ENCODE results near the gene BTN3A1.

BTN3A1 gene

DNA sequence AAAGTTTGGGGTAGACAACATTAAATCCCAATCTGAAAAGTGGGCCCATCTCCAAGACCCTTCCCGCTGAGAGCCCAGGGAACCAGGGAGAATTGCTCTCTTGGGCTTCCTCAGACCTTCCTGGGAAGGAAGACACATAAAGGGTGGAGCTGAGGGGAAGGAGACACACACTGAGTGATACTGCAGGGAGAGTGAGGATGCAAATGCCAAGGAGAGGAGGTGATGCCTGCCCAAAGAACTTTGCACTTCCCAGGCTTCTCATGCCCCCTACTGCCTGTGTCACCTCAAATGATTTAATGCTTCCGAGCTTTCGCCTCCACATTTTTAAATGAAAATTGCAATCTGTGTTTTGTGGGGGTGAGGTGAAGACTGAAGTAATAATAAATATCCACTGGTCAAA is 48.2 kb downstream of the BTN3A1 start:
- no peaks in the 10 kb centered on the region for H4K20me1 ChIP-seq (ENCODE audit: control insufficient read depth, insufficient read depth, low read depth, low read length)
- no peaks in the 10 kb centered on the region for H3K9me2 ChIP-seq (replicated peaks; ENCODE audit: control insufficient read depth, low read length)
- no peak overlapping the region for H3K27ac ChIP-seq (ENCODE audit: low read depth, low read length)
- no peaks in the 10 kb centered on the region for H3K9me3 ChIP-seq (ENCODE audit: control insufficient read depth, insufficient read depth, low read length)
- H3K4me3 ChIP-seq (ENCODE audit: low read length), result no peak overlapping the region
- H3K4me2 ChIP-seq (ENCODE audit: low read length), result no peak overlapping the region
- H3F3A ChIP-seq (ENCODE audit: control insufficient read depth, insufficient read depth), result no peaks in the 10 kb centered on the region
- H3K4me1 ChIP-seq (ENCODE audit: control insufficient read depth, low read length), result no peaks in the 10 kb centered on the region
- no peaks in the 10 kb centered on the region for H3K79me2 ChIP-seq (ENCODE audit: control insufficient read depth, low read length)
- no peaks in the 10 kb centered on the region for H3K27me3 ChIP-seq (ENCODE audit: control insufficient read depth, low read length)
- TF ChIP-seq EZH2phosphoT487 (IDR thresholded peaks at IDR 0.05; ENCODE audit: borderline replicate concordance, low read length), result no peak
- TF ChIP-seq, protein P1, sequence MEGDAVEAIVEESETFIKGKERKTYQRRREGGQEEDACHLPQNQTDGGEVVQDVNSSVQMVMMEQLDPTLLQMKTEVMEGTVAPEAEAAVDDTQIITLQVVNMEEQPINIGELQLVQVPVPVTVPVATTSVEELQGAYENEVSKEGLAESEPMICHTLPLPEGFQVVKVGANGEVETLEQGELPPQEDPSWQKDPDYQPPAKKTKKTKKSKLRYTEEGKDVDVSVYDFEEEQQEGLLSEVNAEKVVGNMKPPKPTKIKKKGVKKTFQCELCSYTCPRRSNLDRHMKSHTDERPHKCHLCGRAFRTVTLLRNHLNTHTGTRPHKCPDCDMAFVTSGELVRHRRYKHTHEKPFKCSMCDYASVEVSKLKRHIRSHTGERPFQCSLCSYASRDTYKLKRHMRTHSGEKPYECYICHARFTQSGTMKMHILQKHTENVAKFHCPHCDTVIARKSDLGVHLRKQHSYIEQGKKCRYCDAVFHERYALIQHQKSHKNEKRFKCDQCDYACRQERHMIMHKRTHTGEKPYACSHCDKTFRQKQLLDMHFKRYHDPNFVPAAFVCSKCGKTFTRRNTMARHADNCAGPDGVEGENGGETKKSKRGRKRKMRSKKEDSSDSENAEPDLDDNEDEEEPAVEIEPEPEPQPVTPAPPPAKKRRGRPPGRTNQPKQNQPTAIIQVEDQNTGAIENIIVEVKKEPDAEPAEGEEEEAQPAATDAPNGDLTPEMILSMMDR (IDR thresholded peaks at IDR 0.05; ENCODE audit: low read depth, low read length, poor library complexity, severe bottlenecking), result no peak
- H3K36me3 ChIP-seq (ENCODE audit: control insufficient read depth, low read length), result no peaks in the 10 kb centered on the region

GRCh38 chr6:26452631-26453235 is 50.7 kb downstream of the BTN3A1 start:
- Histone ChIP-seq H3K4me1 (ENCODE audit: control insufficient read depth, low read length) (peaks cover 6% of the 10 kb centered on the region), H3K36me3 (ENCODE audit: control insufficient read depth, low read length) (no peaks in the 10 kb centered on the region), H3K4me3 (ENCODE audit: low read length) (no peak overlapping the region), H3K27ac (ENCODE audit: low read depth, low read length) (no peak overlapping the region), H3K4me2 (ENCODE audit: low read length) (no peak overlapping the region), H4K20me1 (ENCODE audit: control insufficient read depth, insufficient read depth, low read depth, low read length) (no peaks in the 10 kb centered on the region), H3K9me3 (ENCODE audit: control insufficient read depth, insufficient read depth, low read length) (no peaks in the 10 kb centered on the region), H3K9me2 (replicated peaks; ENCODE audit: control insufficient read depth, low read length) (no peaks in the 10 kb centered on the region), H3F3A (ENCODE audit: control insufficient read depth, insufficient read depth) (no peaks in the 10 kb centered on the region), H3K79me2 (ENCODE audit: control insufficient read depth, low read length) (no peaks in the 10 kb centered on the region), H3K27me3 (ENCODE audit: control insufficient read depth, low read length) (no peaks in the 10 kb centered on the region)
- TF ChIP-seq, protein P1 (IDR thresholded peaks at IDR 0.05; ENCODE audit: low read depth, low read length, poor library complexity, severe bottlenecking), result no peak
- no peak for TF ChIP-seq EZH2phosphoT487 (IDR thresholded peaks at IDR 0.05; ENCODE audit: borderline replicate concordance, low read length)

- Histone ChIP-seq H3K79me2 (ENCODE audit: control insufficient read depth, low read length) (peaks cover 18% of the 10 kb centered on the region), H3K9me3 (ENCODE audit: control insufficient read depth, insufficient read depth, low read length) (no peaks in the 10 kb centered on the region), H3K4me1 (ENCODE audit: control insufficient read depth, low read length) (peaks cover 14% of the 10 kb centered on the region), H3K36me3 (ENCODE audit: control insufficient read depth, low read length) (peaks cover 7% of the 10 kb centered on the region), H4K20me1 (ENCODE audit: control insufficient read depth, insufficient read depth, low read depth, low read length) (no peaks in the 10 kb centered on the region), H3K9me2 (replicated peaks; ENCODE audit: control insufficient read depth, low read length) (no peaks in the 10 kb centered on the region), H3K4me3 (ENCODE audit: low read length) (no peak overlapping the region), H3K27me3 (ENCODE audit: control insufficient read depth, low read length) (no peaks in the 10 kb centered on the region), H3K27ac (ENCODE audit: low read depth, low read length) (no peak overlapping the region), H3K4me2 (ENCODE audit: low read length) (no peak overlapping the region), H3F3A (ENCODE audit: control insufficient read depth, insufficient read depth) (no peaks in the 10 kb centered on the region)
- TF ChIP-seq EZH2phosphoT487 (IDR thresholded peaks at IDR 0.05; ENCODE audit: borderline replicate concordance, low read length), result no peak
- TF ChIP-seq, protein P1 (IDR thresholded peaks at IDR 0.05; ENCODE audit: low read depth, low read length, poor library complexity, severe bottlenecking), result no peak
Measured at GRCh38 chr6:26454631-26455030, 52.6 kb downstream of the BTN3A1 start.

Measured in DOHH2 (cell line).